Right renal pelvis (tissue), 4 donors: ENCODE measurements around the gene TMEM200A. TPM values are rescaled to one million over a fixed set of nuclear protein-coding genes. Genes with fewer than 3 reads are reported as not detected.

Source experiments
- DNase-seq, 4 donors: peaks; one replicate each; pipeline ENCODE4 v3.0.0-alpha.2; 2013; ENCODE audit warnings: low read depth in 4 of 4, low spot score in 3 of 4, missing footprints in 1 of 4
- polyA plus RNA-seq, 4 donors: library from polyadenylated mRNA; unstranded; fragments of 120-200 nt; gene quantifications; one replicate each; pipeline ENCODE4 v1.2.1, GENCODE V29; 2013; ENCODE audit not compliant: insufficient read length in 4 of 4

Gene TMEM200A
- polyA plus RNA-seq, 4 donors, result 24.3 to 32.6 (median 28.7) TPM

DNA sequence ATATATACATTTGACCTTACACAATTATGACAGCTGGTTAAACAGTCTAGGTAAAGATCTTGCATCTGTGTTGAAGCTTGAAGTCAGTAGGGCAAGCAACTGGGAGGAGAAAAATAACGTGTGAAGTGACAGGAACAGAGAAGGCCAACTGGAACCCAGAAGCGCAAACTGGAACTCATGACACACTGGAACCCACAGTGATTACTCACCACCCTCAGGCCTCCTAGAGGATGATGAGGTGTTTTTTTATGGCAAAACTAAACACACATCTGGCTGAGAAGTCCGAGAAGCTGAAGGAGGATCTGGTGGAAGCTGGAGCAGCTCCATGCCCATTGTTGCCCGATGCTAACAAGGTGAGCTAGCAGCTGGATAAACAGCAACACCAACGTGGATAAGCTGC is 108.1 kb downstream of the TMEM200A start:
- no peak for DNase-seq

GRCh38 chr6:130482645-130483390 is 117.0 kb downstream of the TMEM200A start:
- no peak for DNase-seq

- DNase-seq, result no peak
Observed at GRCh38 chr6:130485870-130486269, 120.1 kb downstream of the TMEM200A start.

- DNase-seq, result no peak
Observed at GRCh38 chr6:130486417-130486816, 120.6 kb downstream of the TMEM200A start.

DNA sequence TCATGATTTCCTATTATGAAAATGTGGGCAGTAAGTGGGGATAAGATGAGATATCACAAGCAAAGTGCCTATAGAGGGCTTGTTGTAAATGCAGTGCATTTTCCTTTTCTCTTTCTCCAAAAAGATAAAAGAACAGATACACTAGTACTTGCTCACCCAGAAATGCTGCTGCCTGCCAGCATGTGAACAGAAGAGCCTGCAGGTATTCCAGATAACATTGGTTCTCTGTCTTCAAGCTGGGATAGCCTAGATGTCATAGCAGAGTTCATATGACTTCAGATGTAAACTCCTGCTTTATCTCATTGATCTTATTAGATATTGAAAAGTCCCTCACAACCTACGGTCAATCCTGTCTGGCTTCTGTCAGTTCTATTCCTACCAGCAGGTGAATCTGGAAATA is 123.7 kb downstream of the TMEM200A start:
- no peak for DNase-seq

Other genes with a start within 250 kb of the TMEM200A start
- 1 to 10 TPM in 1 of 4 donors, under 1 TPM in 3; 0.74 to 1.5 (median 0.85) TPM for gene SAMD3, start 143.1 kb upstream of the TMEM200A start, polyA plus RNA-seq